ENCODE measurements around the gene BAZ1A. TPM values are rescaled to one million over a fixed set of nuclear protein-coding genes. Genes with fewer than 3 reads are reported as not detected.

BAZ1A gene
- total and polyA plus RNA-seq, 2 of the 8 experiments (the other 6 are each of a cell fraction or from before 2014, with no cell fraction given) = 8.0 to 23.1 TPM

DNA sequence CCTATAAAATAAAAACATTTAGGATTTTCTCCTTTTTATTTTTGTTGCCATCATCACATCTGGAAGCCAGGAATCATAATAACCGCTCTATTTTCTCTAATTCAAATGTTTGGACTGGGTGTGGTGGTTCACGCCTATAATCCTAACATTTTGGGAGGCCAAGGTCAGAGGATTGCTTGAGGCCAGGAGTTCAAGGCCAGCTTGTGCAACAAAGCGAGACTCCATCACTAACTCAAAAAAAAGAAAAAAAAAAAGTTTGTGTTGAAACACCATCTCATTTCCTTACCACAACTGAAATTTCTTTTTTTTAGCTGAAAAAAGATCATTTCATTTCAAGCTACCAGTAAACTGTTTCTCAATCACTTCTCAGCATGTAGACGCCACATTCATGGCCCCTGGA, 8.8 kb upstream of the BAZ1A start (continued):
- TF ChIP-seq CHD7 (IDR thresholded peaks at IDR 0.05; ENCODE audit: insufficient replicate concordance, low read length) (no peak), CEBPB (IDR thresholded peaks at IDR 0.05; ENCODE audit: low read depth, low read length) (no peak), EP300 (IDR thresholded peaks at IDR 0.05; ENCODE audit: borderline replicate concordance in 1 of 2, low read depth in 2 of 2, low read length in 2 of 2) (no peak)
